GM10266 (cell line): ENCODE measurements around the gene S100A10.

Experiments
- DNase-seq: peaks from one replicate; pipeline ENCODE4 v3.0.0; 2012; ENCODE audit errors: extremely low spot score
- CTCF ChIP-seq: IDR thresholded peaks from 2 replicates; pipeline ENCODE4 v1.5.1; 2012; ENCODE audit warnings: mild to moderate bottlenecking, low read depth; ENCODE audit not compliant: control insufficient read depth, insufficient read depth; ENCODE audit errors: missing control alignments

The S100A10 gene

GRCh38 chr1:151943591-151943990 is 50.1 kb downstream of the S100A10 start:
- no peak for TF ChIP-seq CTCF
- DNase-seq: no peak

- no peak for TF ChIP-seq CTCF
- no peak for DNase-seq
Observed at GRCh38 chr1:151942882-151943281, 50.8 kb downstream of the S100A10 start.

- no peak for TF ChIP-seq CTCF
Observed at GRCh38 chr1:151940541-151940940, 53.1 kb downstream of the S100A10 start.

GRCh38 chr1:151939779-151940178 is 53.9 kb downstream of the S100A10 start:
- no peak for DNase-seq
- TF ChIP-seq CTCF: no peak

More at GRCh38 chr1:151940541-151940940, 53.1 kb downstream of the S100A10 start:
- DNase-seq: no peak

- no peak for DNase-seq
Observed at GRCh38 chr1:151939141-151939540, 54.5 kb downstream of the S100A10 start.

GRCh38 chr1:151936653-151937052 is 57.0 kb downstream of the S100A10 start:
- DNase-seq: no peak
- TF ChIP-seq CTCF: no peak

More at GRCh38 chr1:151939141-151939540, 54.5 kb downstream of the S100A10 start:
- no peak for TF ChIP-seq CTCF

GRCh38 chr1:151935894-151936602 is 57.6 kb downstream of the S100A10 start:
- TF ChIP-seq CTCF: no peak
- DNase-seq: no peak
